ENCODE results near the gene DNAJC11.
A peak's percentile ranks its signal among the peaks of the same experiment; 100 is the strongest.

- TF ChIP-seq CTCF (IDR thresholded peaks at IDR 0.05) (no peak), POLR2A (IDR thresholded peaks at IDR 0.05) (no peak), POLR2AphosphoS5 (IDR thresholded peaks at IDR 0.05) (peak in 2 of 3 donors; percentile 6 to 39)
Measured at GRCh38 chr1:6601923-6602668, 99.5 kb downstream of the DNAJC11 start.

Data from breast epithelium (tissue), 3 donors.